ENCODE results near the gene EPHA4.

- no peak for TF ChIP-seq CTCF (IDR thresholded peaks at IDR 0.05)
- TF ChIP-seq REST (IDR thresholded peaks at IDR 0.05; ENCODE audit: insufficient read depth in 1 of 2, low read depth in 2 of 2, low read length in 1 of 2) = no peak
- no peak for TF ChIP-seq POLR2AphosphoS5 (IDR thresholded peaks at IDR 0.05; ENCODE audit: low read depth, low read length)
- no peak for TF ChIP-seq TCF7L2 (IDR thresholded peaks at IDR 0.05; ENCODE audit: low read depth, low read length)
Measured at GRCh38 chr2:221447310-221447709, 124.8 kb downstream of the EPHA4 start.

Measured in Panc1 (cell line).